NCI-H187 treated with DMSO at 0.1 percent for 48 hours (cell line): ENCODE data around the gene GABBR2.

ENCODE experiments used
- DNase-seq: peaks from one replicate; lab custom pipeline; 2025; lab: John Stamatoyannopoulos, UW

Gene GABBR2

DNA sequence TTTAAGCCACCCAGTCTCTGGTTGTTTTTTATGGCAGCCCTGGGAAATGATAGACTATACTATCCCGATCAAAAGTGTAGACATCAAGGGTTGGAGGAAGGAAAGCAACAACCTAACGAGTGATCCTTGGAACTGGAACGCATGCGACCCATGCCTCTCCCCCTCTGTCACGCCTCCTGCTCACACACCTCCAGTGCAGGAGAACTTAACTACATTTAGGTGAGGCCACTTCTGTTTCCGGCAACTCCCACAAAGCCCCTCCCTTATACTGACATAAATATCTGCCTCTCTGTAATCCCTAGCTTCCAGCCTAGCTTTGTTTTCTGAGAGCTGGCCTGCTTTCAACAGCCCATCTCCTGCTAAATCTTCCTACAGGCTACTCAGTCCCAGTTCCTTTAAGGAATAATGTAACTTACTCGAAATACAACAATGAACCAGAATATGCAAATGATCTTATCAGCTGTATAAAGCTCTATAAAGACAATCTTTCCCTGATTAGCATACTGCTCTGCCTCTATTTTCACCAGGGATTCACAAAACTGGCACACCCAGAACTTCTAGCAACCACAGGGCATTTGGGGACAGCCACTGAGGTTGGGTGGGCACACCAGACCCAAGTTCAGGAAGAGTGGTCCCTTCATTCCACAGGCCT lies 73.9 kb downstream of the GABBR2 start:
- DNase-seq, result no peak

DNA sequence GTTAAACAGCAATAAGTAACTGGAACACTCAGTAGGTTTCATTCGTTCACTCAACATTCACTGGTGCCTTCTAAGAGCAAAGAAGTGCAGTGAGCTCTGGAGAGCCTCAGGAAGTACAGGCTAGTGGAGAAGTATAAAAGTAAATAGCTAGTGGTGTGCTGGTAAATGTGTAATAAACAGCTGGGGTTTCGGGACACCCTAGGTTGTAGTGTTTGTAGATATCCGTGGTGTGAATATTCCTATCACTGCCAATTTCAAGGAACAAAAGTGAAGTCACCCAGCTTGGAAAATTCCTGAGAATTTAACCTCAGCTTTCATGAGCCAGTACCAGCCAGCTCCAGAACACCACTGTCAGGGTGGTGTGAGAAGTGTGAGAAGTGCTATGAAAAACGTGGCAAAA lies 75.9 kb downstream of the GABBR2 start:
- no peak for DNase-seq

DNA sequence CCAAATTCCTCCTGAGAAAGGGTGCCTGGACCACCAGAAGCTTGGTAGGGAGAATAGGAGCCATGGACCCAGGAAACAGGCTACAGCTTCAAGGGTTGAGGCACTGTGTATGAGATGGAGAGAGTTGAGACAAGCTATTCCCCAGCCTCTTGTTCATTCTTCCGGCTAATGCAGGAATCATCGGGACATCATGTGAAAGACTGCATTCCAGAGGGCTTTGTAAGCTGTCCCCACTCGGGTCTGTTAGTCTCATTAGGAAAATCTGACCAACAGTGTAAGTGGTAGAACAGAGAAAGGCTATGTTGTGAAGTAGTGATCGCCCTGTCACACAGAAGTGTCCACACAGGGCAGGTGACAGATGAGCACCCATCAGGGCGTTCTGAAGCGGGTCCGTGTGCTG lies 81.4 kb downstream of the GABBR2 start:
- no peak for DNase-seq

DNA sequence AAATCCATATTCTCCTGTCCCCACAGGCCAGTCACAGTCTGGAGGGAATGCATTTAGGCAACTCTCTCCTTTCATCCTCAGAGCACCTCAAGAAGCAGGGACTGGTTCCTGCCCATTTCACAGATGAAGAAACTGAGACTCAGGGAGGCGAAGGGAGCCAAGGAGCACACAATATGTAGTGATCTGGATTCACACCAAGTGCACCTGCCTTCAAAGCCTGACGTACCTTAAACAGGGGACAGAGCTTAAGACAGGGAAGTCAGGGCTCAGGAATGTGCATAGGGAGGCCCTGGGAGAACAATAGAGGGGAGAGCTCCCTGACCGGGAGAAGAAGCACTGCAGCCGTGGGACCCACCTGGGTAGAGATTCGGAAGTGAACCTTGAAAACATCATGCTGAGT lies 83.0 kb downstream of the GABBR2 start:
- no peak for DNase-seq

DNA sequence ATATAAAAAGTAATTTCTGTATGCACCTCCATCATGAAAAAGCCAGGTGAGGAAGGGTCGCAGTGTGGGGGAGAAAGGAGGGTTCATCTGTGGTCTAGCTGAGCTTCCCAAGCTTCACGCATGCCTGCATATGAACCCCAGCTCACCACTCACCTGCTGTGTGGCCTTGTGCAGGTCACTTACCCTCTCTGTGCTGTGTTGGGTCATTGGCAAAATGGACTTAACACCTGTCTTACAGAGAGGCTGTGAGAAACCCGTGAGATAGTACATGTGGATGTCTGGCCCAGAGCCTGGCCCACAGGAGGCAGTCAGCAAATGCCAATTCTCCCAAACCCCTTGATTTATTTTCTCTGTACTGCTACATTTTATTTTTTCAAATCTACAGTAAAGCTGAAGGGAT lies 88.9 kb downstream of the GABBR2 start:
- no peak for DNase-seq

DNA sequence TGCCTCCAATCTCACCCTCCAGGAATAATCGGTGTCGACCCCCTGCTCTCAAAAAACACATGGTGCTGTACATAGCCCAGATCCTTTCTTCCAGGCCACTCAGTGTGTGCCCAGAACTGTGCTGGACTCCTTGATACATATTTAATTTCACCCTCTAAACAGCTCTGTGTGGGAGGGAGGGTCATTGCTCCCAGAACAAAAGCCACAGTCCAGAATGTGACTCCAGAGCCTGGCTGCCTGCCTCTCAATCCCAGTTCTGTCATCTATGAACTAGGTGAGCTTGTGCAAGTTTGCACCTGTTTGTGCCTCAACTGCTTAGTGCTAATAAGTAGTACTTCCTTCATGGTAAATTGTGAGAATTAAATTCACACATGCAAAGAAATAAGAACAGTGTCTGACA lies 93.1 kb downstream of the GABBR2 start:
- no peak for DNase-seq

DNA sequence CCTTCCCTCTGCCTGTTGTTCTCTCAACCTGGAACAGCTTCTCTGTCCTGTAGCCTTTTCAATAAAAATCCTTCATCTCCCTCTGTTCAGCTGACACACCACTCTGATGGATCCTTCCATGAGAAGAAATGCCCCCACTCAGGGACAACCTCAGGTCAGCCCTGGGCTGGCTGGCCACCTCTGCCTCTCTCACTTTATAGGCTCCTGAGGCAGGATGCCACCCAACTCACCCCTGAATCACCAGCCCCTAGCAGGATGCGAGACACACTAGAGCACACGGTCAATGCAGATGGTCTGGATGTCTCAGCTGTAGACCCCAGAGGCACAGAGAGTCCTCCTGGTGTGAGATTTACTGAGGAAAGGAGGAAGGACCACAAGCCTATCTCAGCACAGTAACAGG lies 93.8 kb downstream of the GABBR2 start:
- DNase-seq, result no peak

DNA sequence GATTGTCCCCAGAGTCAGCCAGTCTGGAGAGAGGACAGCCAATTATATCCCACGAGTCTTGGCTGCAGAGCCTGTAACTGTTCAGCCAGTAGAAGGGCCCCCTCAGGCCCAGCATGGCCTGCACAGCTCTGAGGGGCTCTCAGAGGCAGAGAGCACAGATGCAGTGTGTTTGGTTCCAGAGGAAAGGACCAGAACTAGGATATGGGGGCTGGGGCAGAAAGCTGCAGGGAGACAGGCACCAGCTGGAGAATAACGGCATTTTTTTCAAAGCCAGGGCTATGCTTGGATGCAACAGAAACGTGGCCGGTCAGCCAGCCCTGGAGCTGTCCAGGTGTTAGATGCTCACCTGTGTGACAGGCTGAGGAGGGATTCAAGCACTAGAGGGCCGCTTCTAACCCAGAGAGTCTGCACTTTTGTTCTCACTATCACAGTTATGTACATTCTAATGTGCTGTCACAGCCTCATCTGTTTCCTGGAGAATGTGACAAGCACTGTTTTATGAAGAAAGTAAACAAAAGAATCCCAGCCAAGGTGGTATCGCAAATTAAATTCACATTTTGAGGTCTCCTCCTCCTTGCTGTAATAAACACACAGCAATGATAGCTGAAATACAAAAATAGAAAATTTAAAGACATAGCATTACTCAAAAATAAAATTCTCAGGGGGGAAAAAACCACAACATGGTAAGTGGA lies 96.5 kb downstream of the GABBR2 start:
- DNase-seq, result no peak

DNA sequence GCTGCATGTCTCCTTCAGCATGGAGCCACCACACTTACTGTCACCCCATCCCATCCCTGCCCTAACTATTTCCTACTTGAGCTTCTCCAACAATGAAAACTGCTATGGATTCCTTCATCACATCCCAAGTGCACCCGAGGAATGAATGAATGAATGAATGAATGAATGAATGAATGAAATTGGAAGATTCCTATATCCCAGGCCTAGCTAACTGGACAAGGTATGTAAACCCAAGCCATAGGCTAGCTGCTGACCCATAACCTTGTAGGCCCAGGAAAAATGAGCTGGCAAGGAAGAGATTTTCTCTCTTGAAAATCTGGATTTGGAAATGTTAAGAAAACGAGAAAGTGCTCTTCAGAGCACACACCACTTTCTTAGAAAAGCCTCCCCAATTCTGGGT lies 97.4 kb downstream of the GABBR2 start:
- no peak for DNase-seq

DNA sequence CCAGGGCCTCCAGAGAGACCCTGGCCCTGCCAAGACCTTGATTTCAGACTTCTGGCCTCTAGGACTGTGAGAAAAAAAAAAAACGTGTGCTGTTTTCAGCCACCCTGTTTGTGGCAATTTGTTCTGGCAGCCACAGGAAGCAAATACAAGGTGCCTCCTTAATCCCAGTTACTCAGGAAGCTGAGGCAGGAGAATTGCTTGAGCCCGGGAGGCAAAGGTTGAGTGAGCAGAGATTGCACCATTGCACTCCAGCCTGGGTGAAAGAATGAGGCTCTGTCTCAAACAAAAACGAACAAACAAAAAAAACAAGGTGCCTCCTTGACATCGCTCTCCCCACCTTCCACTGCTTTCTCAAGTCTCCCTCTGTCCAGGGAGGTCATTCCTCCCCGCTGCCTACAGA lies 98.0 kb downstream of the GABBR2 start:
- no peak for DNase-seq

DNA sequence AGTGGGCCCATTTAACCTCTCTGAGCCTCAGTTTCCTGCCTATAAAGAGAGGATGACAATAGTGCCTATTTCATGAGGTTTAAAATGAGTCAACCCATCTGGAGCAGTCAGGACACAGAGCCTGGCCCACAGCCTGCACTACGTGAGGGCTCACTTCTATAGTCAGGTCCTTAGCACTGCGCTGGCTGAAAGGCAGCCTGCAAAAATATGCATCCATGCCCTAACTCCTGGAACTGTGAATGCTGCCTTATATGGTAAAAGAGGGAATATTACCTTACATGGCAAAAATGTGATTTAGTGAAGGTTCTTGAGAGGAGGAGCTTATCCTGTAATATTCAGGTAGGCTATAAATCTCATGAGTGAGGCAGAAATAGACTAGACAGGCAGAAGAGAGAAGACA lies 98.5 kb downstream of the GABBR2 start:
- DNase-seq, result no peak

DNA sequence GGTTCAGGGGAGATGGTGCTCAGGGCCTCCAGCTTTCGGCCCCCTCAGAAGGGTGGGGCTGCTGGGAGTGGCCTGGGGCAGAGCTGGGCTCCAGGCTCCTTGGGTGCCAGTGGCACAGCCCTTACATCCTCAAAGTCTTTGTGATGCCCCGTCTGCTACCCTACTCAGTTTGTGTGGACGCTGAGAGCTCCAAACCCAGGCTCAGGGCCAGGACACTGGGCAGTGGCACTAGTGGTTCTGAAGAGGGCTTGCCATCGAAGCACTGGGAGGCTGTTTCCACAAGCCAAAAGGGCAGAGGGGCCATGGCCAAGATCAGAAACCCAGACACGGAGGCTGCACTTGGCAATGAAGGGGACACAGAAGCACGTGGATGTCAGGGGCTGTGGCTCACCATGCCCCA lies 99.1 kb downstream of the GABBR2 start:
- no peak for DNase-seq

DNA sequence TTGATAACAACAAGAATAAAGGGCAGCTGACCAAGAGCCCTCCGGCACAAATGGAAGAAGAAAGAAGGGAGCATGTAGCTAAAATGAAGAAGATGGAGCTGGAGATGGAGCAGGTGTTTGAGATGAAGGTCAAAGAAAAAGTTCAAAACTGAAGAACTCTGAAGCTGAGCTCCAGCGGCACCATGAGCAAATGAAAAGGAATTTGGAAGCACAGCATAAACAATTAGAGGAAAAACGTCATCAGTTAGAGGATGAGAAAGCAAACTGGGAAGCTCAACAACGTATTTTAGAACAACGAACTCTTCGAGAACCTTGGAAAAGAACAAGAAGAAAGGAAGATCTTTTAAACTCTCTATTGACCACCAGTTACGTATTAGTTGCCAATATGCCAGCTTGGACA lies 100.9 kb downstream of the GABBR2 start:
- no peak for DNase-seq

DNA sequence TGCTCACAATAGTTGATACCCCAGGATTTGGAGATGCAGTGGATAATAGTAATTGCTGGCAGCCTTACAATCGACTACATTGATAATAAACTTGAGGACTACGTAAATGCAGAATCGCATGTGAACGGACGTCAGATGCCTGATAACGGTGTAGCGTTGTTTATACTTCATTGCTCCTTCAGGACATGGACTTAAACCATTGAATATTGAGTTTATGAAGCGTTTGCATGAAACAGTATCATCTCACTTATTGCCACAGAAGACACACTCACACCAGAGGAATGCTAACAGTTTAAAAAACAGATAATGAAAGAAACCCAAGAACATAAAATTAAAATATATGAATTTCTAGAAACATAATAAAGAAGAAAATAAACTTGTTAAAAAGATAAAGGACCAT lies 101.6 kb downstream of the GABBR2 start:
- DNase-seq, result no peak

DNA sequence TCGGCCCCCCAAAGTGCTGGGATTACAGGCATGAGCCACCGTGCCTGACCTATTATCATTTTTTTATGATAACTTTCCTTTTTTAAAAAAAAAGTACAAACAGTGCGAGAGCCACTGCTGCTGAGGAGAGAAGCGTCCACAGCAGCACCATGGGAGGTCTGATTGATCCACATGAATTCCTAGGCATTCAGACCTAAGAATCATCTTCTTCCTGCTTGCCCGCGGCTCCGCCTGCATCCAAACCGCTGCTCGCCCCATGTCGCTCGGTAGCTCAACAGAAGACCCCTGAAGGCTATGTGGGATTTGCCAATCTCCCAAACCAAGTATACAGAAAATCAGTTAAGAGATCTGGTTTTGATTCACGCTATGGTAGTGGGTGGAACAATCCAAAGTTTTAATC lies 102.0 kb downstream of the GABBR2 start:
- DNase-seq, result no peak

DNA sequence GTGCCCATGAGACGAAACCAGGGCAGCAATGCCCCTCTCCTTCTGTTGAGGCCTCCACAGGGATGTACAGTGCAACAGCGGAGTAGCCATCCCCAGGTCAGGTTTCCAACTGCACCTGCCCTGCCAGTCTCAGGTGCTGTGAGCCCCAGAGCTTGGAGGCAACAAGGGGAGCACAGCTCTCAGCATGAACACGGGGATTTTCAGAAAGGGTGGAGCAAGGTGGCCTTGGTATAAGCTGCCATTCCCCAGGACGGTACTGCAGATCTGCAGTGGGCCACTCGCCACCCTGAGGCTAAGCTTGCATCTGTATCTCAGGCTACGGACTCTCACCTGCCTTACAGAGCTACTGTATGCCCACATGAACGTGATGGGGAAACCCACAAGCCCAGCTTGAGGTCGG lies 103.6 kb downstream of the GABBR2 start:
- no peak for DNase-seq

DNA sequence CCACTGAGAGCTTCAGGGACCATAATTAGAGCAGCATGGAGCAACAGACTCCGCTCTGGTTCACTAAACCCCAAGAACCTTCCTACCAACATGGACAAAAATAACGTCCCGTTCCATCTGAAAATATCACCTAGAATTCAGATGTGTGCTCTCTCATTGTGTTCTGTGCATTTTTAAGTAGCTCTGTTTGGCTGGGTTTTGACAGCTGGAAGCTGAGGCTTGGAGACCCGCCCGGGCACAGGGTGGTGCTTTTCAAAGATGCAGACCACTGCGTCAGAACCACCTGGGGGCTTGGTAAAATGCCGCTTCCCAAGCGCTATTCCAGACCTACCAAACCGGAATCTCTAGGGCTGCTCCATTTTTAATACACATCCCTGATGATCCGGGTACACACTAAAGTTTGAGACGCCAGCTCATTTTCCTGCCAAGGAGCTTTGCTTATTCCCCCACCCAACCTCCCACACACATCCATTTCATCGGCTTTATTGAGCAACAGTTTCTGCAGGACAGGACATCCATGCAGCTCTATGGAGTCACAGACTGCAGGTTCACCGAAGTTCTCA lies 104.8 kb downstream of the GABBR2 start:
- no peak for DNase-seq

DNA sequence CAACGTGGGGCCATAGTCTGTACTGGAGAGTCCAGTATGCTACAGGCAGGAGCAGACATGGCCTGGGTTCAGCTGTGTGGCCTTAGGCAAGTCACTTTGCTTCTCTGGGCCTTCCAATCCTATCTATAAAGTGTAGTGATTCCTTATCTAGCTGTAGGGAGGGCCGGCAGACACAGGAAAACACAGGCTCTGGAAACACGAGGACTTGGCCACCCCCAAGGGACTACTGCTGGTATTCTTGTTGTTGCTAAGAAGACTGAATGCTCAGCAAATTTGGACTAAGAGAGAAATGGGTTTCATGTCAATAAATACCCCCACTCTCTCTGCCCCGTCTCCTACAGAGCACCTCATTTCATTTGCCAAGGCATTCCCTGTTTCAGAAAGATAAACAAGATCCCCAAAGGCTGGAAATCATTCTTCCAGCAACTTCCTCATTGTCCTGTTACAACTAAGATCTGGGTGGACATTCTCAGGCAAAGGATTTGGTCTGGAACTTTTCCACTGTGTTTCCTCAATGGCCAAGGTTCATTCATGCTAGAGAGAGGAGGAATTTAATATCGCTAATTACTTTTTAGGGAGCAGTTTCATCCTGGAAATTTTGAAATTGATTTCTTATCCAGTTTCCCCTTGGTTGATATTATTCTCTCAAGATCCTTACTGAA lies 105.8 kb downstream of the GABBR2 start:
- no peak for DNase-seq

DNA sequence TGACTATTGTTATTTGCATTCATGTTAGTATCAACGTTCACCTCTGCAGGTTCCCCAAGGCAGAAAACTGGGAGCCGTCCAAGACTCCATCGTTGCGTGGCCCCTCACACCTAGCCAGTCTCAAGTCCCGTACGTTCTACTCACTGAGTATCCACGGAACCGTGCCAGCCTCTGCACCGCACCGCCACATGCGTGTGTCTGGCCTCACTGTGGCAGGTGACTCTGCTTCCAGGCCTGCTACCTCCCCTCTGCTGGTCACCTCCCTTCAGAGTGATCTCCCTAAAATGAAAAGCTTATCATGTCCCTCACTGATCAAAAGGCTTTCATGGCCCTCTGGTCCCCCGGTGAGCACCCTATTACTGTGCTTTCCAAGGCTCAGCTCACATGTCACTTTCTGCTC lies 108.1 kb downstream of the GABBR2 start:
- no peak for DNase-seq

DNA sequence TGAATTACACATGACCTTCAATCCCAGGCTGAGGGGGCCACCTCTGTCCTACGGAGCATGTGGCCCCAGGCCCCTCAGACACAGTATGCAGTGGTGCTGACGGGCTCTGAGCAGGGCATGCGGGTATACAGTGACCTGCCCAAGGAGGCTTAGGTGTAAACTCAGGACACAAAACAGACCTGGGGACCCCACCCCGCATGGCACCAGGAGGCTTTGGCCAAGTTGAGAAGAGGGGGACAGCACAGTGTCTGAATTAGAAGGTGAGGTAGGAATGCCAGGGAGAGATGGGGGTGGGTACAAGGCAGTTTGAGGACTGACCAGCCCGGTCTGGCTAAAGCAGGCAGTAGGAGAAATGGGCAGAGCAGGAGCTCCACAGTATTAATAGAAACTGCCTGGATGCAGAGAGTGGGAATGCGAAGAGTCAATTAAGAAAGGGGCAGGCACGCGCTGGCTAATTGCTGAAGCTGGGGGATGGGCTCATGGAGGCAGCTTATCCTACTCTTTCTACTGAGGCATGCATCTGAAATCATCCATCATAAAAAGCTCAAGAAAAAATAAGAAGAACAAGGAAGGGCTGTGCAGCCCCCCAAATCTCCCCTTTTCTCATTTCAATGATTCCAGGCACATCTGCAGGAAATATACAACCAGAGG lies 109.0 kb downstream of the GABBR2 start:
- DNase-seq, result no peak

DNA sequence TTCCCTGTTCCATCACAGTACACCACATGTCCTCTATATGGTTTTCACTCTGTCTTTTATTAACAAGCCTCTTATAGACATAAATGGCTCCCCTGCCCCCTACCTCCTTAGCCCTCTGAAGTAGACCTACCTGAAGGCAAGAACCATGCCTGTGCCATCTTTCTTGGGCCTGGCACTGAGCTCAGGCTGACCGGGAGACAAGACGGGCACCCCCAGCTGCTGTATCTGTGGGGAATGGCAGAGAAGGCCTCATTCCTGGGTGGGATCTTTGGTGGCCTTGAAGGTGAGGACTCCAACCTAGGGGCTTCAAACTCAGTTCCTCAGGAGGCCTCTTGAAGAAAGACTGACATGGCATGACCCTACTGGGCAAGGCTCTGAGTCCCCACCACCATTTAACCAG lies 109.9 kb downstream of the GABBR2 start:
- no peak for DNase-seq

DNA sequence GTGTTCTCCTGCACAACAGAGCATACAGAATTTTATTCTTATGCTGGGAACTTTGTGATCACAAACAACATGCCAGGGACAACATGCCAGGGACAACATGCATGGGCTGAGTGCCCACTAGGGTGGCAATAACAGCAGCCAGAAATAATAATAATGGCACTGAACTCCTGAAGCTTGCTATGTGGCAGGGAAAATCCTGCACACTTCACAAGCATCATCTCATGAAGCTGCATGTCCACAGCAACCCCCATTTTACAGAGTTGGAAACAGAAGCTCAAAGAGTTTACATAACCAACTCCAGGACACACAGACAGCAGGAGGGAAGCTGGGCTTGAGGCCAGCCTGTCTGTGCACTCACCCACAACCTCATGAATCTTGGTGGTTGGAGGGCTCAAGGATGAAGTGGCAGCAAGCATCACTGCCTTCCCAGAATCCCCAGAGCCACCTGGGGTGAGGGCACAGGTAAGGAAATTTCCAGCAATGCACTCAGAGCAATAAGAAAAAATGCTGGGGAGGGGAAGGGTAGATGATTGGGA lies 111.4 kb downstream of the GABBR2 start:
- DNase-seq, result no peak

DNA sequence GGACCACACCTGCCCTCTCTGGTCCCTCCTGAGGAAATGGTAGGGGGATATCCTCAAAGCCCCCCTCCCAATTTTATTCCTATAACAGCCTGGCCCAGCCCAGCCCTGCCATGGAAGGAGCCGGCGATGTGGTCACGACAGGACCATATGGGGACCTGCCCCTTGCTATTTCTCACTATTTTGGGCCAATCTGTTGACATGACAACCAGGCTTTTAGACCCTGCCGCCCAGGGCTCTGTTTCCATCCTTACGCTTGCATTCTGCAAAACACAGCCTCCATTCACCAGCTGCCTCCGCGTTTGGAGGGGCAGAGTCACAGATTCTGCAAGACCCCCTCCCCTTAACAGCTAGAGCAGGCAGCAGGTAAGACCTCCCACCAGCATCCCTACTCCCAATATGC lies 112.2 kb downstream of the GABBR2 start:
- no peak for DNase-seq
